Epithelial cell of proximal tubule (primary cell): ENCODE measurements around the gene ZC3H12A. TPM values are rescaled to one million over a fixed set of nuclear protein-coding genes. Genes with fewer than 3 reads are reported as not detected.

ENCODE experiments used
- DNase-seq: peaks from one replicate; pipeline ENCODE4 v3.0.0-alpha.2; 2011; ENCODE audit warnings: low read depth
- H3K4me3 ChIP-seq: 2 replicates; pipeline ENCODE4 v1.5.1; 2011; ENCODE audit warnings: low read depth, mild to moderate bottlenecking, low read length
- CTCF ChIP-seq: conservative IDR thresholded peaks from 2 replicates; pipeline ENCODE4 v1.5.1; 2012; ENCODE audit warnings: low read depth, mild to moderate bottlenecking, low read length
- total RNA-seq: library from RNA; depleted of rRNA; stranded (reverse); fragments of >200 nt; gene quantifications from 2 replicates; pipeline ENCODE4 v1.2.3, GENCODE V29; 2015

ZC3H12A gene
- total RNA-seq, 1 donor from 2014 or later = 16.0 TPM

DNA sequence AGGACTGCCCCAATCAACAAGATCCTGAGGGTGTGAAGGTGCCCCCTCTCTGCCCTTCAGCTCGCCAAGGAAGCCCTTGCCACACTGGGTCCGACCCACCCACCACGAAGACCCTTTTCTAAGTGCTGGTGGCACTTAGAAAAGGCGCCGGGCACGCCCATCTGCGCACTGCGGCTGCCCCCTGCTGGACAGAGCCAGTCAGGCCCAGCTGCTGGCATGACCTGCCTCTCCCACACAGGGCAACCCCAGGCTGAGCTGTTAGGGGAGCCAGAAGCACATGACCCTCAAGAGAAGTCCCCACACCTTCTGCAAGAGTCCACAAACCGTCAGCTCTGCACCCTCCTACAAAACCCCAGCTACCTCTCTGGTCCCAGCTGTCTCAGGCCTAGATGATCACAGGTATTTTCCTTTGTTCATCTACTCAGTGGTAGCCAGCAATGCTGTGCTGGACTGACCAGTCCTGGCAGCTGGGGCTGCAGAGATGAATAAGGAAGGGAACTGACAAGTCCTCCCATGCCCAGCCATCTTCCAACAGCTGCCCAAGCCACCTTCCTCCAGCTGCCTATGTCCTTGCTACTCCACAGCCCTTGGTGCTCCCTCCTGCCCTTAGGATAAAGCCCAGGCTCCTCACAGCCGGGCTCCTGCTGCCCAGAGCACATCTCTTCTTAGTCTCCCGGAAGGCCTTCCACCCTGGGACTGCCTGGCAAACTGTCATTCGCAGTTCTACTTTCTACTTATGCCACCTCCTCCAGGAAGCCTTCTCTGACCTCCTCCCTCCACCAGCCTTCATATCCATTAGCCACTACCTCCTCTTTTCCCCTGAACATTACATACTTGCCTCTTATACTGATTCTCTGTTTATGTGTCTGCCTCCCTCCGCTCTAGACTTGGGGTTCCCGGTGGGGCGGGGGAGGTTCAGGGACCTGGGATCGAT lies 39.8 kb upstream of the ZC3H12A start:
- H3K4me3 ChIP-seq = no peak overlapping the region
- peak; percentile 90 for TF ChIP-seq CTCF
- DNase-seq = no peak

GRCh38 chr1:37437087-37437486 lies 37.3 kb upstream of the ZC3H12A start:
- no peak for DNase-seq
- H3K4me3 ChIP-seq = no peak overlapping the region
- no peak for TF ChIP-seq CTCF

- TF ChIP-seq CTCF = no peak
- H3K4me3 ChIP-seq = no peak overlapping the region
- DNase-seq = no peak
Observed at GRCh38 chr1:37438037-37438868, 36.1 kb upstream of the ZC3H12A start.

- no peak for DNase-seq
- TF ChIP-seq CTCF = no peak
- H3K4me3 ChIP-seq = no peak overlapping the region
Observed at GRCh38 chr1:37438869-37439343, 35.5 kb upstream of the ZC3H12A start.

GRCh38 chr1:37439349-37439995 lies 34.9 kb upstream of the ZC3H12A start:
- no peak for DNase-seq
- no peak overlapping the region for H3K4me3 ChIP-seq
- TF ChIP-seq CTCF = no peak

GRCh38 chr1:37441490-37441889 lies 32.9 kb upstream of the ZC3H12A start:
- no peak for DNase-seq
- H3K4me3 ChIP-seq = no peak overlapping the region
- TF ChIP-seq CTCF = no peak
